Measurements from ENCODE around the gene GNPDA1. TPM values are rescaled to one million over a fixed set of nuclear protein-coding genes. Genes with fewer than 3 reads are reported as not detected.
"Not testable (repeated sequence)": the region's sequence is repeated elsewhere in the genome, so short reads cannot be mapped to it uniquely, and the experiment has no call there.

Gene GNPDA1
- 91.4 TPM for polyA plus RNA-seq (2013, experiment 1 of 4)
- polyA plus RNA-seq (2013, experiment 2 of 4) = 101 TPM
- polyA plus RNA-seq (2013, experiment 3 of 4) = 63.2 TPM
- polyA plus RNA-seq (2013, experiment 4 of 4) = 81.1 TPM

DNA sequence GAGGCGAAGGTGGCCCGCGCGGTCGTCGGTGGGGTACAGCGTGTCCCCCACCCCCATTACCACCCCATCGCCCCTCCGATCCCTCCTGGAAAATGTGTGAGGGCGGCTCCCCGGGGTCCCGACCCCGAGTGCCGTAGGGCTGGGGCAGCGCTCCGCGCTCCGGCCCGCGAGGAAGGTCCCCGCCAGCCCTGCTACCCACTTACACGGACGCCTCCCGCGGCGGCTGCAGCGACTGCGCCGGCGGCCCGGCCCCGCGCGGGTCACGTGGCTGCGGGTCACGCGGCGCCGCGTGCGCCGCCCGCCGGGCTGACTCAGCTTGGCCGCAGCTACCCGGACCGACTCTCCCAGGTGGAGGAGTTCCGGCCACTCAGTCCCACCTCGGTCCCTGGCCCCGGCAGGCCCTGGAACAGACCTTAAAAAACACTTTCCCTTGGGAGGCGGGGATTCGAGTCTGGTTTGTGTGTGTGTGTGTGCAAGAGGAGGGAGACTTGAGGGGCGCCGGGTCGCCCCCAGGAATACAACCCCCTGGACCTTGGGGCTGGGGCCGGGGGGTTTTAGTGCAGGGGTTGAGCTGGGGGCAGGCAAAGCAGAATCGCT lies at the start of gene GNPDA1:
TSS of gene GNPDA1 (minus strand) at position 236 of the 597 bp plus-strand sequence. CDS start 992 bp downstream, outside the sequence.
- H3K4me1 ChIP-seq (ENCODE audit: control insufficient read depth, insufficient read depth, low read length) = no peaks in the 10 kb centered on the region
- peak within 1 kb of the TSS; percentile 67 for H3K4me3 ChIP-seq (ENCODE audit: insufficient read depth, low read depth, low read length)
- WGBS, 2 experiments = 4 to 5% methylated on average over 53 to 58 of the region's 58 CpGs
- H3K27me3 ChIP-seq (ENCODE audit: control insufficient read depth, insufficient read depth, low read length, poor library complexity, severe bottlenecking) = no peaks in the 10 kb centered on the region
- no peaks in the 10 kb centered on the region for H3K9me3 ChIP-seq (ENCODE audit: control insufficient read depth, low read length)
- H3K36me3 ChIP-seq (ENCODE audit: control insufficient read depth, insufficient read depth, low read length) = peaks cover under 1% of the 10 kb centered on the region
- H3K27ac ChIP-seq (ENCODE audit: insufficient read depth, low read depth, low read length, poor library complexity, severe bottlenecking) = no peak within 1 kb of the TSS

DNA sequence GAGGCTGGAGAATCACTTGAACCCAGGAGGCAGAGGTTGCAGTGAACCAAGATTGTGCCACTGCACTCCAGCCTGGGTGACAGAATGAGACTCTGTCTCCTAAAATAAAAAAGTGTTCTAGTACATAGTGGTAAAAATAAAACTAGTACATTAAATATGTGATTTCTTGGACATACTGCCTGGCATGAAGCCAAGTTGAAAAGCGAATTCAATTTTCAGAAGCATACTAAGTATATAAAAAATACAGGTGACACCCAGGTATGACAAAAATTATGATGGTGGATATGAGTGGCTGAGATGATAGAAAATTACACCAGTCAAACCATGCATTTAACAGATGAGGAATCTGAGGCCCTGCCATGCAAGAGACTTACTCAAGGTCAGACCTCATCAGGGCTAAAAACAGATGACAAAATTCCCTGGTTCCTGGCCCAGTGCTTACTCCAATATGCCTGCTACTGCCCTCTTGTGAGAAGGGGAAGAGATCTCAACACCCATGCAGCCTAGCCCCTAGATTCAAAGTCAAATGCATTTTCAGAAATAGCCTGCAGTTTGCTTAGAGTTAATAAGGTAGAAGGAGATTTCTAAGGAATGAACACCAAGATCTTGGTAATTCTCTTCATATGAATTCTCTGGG lies 46.6 kb upstream of the GNPDA1 start:
- no peak overlapping the region for H3K27ac ChIP-seq (ENCODE audit: insufficient read depth, low read depth, low read length, poor library complexity, severe bottlenecking)
- peaks cover 3% of the 10 kb centered on the region for H3K4me1 ChIP-seq (ENCODE audit: control insufficient read depth, insufficient read depth, low read length)
- no peaks in the 10 kb centered on the region for H3K9me3 ChIP-seq (ENCODE audit: control insufficient read depth, low read length)
- H3K27me3 ChIP-seq (ENCODE audit: control insufficient read depth, insufficient read depth, low read length, poor library complexity, severe bottlenecking) = no peaks in the 10 kb centered on the region
- no peak overlapping the region for H3K4me3 ChIP-seq (ENCODE audit: insufficient read depth, low read depth, low read length)
- WGBS, 2 experiments = 92 to 100% methylated on average over 1 of the region's 1 CpG
- no peaks in the 10 kb centered on the region for H3K36me3 ChIP-seq (ENCODE audit: control insufficient read depth, insufficient read depth, low read length)

DNA sequence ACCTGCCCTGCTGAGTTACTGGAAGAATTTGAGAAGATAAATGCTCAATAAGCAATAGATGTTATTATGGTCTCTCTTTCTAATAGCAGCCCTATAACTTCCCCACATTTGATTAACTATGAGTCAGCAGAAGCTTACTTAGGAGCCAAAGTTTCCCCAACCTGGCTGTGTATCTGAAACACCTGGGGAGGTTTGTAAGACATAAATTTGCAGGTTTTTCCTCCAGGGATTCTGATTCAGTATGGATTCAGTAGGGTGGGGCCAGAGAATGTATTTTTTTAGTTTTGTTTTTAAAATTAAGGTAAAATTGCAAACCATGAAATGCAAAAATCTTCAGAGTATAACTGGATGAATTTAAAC lies 44.9 kb upstream of the GNPDA1 start:
- Histone ChIP-seq H3K27me3 (ENCODE audit: control insufficient read depth, insufficient read depth, low read length, poor library complexity, severe bottlenecking) (no peaks in the 10 kb centered on the region), H3K9me3 (ENCODE audit: control insufficient read depth, low read length) (no peaks in the 10 kb centered on the region), H3K27ac (ENCODE audit: insufficient read depth, low read depth, low read length, poor library complexity, severe bottlenecking) (no peak overlapping the region), H3K4me3 (ENCODE audit: insufficient read depth, low read depth, low read length) (no peak overlapping the region), H3K36me3 (ENCODE audit: control insufficient read depth, insufficient read depth, low read length) (no peaks in the 10 kb centered on the region), H3K4me1 (ENCODE audit: control insufficient read depth, insufficient read depth, low read length) (peaks cover 7% of the 10 kb centered on the region)

DNA sequence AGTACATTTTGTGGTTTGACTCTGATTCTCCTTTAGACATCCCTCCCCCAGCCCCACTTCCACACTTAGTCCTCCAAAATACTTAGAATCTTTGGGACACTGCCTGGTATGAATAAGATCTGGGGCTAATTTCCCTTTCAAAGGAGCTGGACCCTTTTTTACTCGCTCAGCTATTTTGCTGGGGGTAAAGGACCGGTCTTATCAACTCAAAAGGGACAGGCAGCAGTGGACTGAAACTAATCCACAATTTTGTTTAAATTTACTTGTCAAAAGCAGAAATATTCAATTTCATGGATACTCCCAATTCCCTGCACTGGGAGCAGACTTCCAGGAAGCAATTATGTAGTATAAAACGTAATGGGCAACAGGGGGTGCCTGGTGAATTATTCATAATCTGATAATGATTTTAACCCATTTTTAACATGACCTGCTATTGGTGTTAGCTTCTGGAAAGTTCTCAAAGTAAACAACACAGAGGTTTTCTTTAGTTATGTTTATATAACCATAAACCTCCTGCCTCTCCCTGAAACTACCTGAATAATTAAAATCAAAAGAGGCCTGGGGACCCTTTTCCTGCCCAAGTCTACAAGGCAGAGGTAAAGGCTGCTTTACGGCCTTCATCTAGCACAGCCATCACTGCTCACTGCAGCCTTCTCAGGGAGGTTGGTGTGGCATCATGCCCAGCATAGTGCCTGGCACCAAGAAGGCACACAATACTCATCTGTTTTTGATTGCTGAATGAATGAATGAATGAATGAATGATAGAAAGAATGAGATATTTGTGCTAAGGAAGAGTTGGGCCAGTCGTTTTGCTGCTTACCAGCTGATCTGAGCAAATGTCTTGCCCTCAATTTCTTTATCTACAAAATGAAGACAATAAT lies 44.2 kb upstream of the GNPDA1 start:
- Histone ChIP-seq H3K27me3 (ENCODE audit: control insufficient read depth, insufficient read depth, low read length, poor library complexity, severe bottlenecking) (no peaks in the 10 kb centered on the region), H3K36me3 (ENCODE audit: control insufficient read depth, insufficient read depth, low read length) (no peaks in the 10 kb centered on the region), H3K4me3 (ENCODE audit: insufficient read depth, low read depth, low read length) (no peak overlapping the region), H3K4me1 (ENCODE audit: control insufficient read depth, insufficient read depth, low read length) (peaks cover 7% of the 10 kb centered on the region), H3K27ac (ENCODE audit: insufficient read depth, low read depth, low read length, poor library complexity, severe bottlenecking) (no peak overlapping the region), H3K9me3 (ENCODE audit: control insufficient read depth, low read length) (no peaks in the 10 kb centered on the region)
- WGBS, 2 experiments = 78 to 84% methylated on average over 4 to 5 of the region's 5 CpGs

DNA sequence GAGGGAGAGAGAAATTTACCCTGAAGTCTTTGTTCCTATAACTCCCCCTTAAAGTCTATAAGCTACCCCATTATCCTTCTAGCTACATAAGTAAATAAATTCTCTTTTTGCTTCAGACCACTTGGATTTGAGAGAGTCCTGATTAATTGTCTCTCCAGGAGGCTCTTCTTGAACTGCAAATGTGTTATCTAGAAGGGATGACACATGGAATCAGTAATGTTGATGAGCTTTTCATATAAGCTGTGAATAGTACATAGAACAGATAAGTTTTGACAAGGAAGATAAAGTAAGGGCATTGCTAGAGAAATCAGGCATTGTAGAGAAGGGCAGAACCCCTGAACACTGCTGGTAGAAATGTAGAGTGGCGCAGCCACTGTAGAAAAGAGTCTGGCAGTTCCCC lies 42.5 kb upstream of the GNPDA1 start:
- H3K4me3 ChIP-seq (ENCODE audit: insufficient read depth, low read depth, low read length) = no peak overlapping the region
- H3K9me3 ChIP-seq (ENCODE audit: control insufficient read depth, low read length) = no peaks in the 10 kb centered on the region
- no peak overlapping the region for H3K27ac ChIP-seq (ENCODE audit: insufficient read depth, low read depth, low read length, poor library complexity, severe bottlenecking)
- no peaks in the 10 kb centered on the region for H3K27me3 ChIP-seq (ENCODE audit: control insufficient read depth, insufficient read depth, low read length, poor library complexity, severe bottlenecking)
- WGBS, 2 experiments = 100% methylated on average over 1 of the region's 1 CpG
- peaks cover 7% of the 10 kb centered on the region for H3K4me1 ChIP-seq (ENCODE audit: control insufficient read depth, insufficient read depth, low read length)
- H3K36me3 ChIP-seq (ENCODE audit: control insufficient read depth, insufficient read depth, low read length) = no peaks in the 10 kb centered on the region

DNA sequence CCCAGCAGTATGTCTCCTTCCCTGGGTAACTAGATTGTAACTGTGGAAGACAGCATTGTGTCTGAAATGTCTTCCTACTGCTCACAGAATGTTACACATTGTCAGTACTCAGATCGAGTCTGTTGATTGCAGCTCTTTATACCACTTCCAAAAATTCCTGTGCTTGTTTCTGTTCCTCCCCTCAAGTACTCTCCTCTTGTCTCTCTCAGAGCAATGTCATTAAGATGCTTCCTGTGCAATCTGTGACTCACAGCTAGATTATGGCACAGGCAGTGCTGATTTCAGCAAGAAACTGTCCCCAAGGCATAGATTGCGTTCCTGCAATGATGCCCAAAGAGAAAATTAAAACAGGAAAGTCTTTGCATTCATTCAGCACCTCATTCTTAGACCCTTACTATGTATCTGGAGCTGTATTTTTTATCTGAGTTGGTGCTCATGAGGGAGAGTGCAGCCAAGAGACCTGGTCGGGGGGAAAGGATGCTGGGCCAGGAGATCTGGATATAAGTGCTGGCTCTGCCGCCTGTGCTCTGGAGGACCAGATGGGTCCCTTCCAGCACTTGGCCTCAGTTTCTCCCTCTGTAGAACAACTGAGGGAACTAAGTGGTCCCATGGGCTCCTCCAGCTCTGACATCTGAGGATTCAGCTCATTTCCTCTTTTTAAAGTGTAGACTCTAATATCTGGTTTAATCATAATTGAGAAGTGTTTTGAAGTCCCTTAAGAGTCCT lies 40.8 kb upstream of the GNPDA1 start:
- WGBS, 2 experiments = 63 to 70% methylated on average over 4 of the region's 4 CpGs
- Histone ChIP-seq H3K27me3 (ENCODE audit: control insufficient read depth, insufficient read depth, low read length, poor library complexity, severe bottlenecking) (no peaks in the 10 kb centered on the region), H3K4me1 (ENCODE audit: control insufficient read depth, insufficient read depth, low read length) (peaks cover 7% of the 10 kb centered on the region), H3K9me3 (ENCODE audit: control insufficient read depth, low read length) (no peaks in the 10 kb centered on the region), H3K4me3 (ENCODE audit: insufficient read depth, low read depth, low read length) (no peak overlapping the region), H3K36me3 (ENCODE audit: control insufficient read depth, insufficient read depth, low read length) (no peaks in the 10 kb centered on the region), H3K27ac (ENCODE audit: insufficient read depth, low read depth, low read length, poor library complexity, severe bottlenecking) (no peak overlapping the region)

DNA sequence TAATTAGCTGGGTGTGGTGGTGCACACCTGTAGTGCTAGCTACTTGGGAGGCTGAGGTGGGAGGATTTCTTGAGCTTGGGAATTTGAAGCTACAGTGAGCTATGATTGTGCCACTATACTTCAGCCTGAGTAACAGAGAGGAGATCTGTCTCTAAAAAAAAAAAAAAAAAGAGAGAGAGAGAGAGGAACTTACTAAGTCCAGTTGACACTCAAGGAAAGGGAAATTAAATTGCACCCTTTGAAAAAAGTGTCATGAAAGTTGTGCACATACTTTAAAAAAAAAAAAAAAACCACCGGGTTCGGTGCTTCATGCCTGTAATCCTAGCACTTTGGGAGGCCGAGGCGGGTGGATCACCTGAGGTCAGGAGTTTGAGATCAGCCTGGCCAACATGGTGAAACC lies 39.2 kb upstream of the GNPDA1 start:
- H3K27ac ChIP-seq (ENCODE audit: insufficient read depth, low read depth, low read length, poor library complexity, severe bottlenecking); H3K4me1 ChIP-seq (ENCODE audit: control insufficient read depth, insufficient read depth, low read length); H3K9me3 ChIP-seq (ENCODE audit: control insufficient read depth, low read length); H3K36me3 ChIP-seq (ENCODE audit: control insufficient read depth, insufficient read depth, low read length); H3K27me3 ChIP-seq (ENCODE audit: control insufficient read depth, insufficient read depth, low read length, poor library complexity, severe bottlenecking); H3K4me3 ChIP-seq (ENCODE audit: insufficient read depth, low read depth, low read length): not testable (repeated sequence)
- 88 to 98% methylated on average over 4 of the region's 4 CpGs for WGBS, 2 experiments

DNA sequence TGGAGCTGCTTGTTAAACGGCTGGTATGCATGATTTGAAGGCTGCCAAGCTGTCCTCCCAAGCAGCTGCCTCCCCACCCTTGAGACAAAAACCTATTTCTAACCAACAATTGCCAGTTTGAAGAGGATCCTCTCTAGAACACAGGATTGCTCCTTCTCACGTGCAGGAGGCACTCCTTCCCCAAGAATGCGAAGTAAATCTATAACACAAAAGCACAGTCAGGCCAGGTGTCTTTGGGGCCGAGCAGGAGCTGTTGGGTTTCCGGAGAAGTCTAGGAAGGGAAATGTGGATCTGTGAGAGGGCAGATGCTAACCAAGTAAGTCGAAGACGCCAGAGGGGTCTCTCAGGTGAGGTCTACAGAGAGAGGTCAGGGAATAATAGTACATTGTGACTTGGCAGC lies 35.4 kb upstream of the GNPDA1 start:
- 62 to 64% methylated on average over 7 of the region's 7 CpGs for WGBS, 2 experiments
- H3K9me3 ChIP-seq (ENCODE audit: control insufficient read depth, low read length) = no peaks in the 10 kb centered on the region
- no peak overlapping the region for H3K27ac ChIP-seq (ENCODE audit: insufficient read depth, low read depth, low read length, poor library complexity, severe bottlenecking)
- H3K27me3 ChIP-seq (ENCODE audit: control insufficient read depth, insufficient read depth, low read length, poor library complexity, severe bottlenecking) = no peaks in the 10 kb centered on the region
- H3K4me1 ChIP-seq (ENCODE audit: control insufficient read depth, insufficient read depth, low read length) = peaks cover 4% of the 10 kb centered on the region
- no peaks in the 10 kb centered on the region for H3K36me3 ChIP-seq (ENCODE audit: control insufficient read depth, insufficient read depth, low read length)
- no peak overlapping the region for H3K4me3 ChIP-seq (ENCODE audit: insufficient read depth, low read depth, low read length)

DNA sequence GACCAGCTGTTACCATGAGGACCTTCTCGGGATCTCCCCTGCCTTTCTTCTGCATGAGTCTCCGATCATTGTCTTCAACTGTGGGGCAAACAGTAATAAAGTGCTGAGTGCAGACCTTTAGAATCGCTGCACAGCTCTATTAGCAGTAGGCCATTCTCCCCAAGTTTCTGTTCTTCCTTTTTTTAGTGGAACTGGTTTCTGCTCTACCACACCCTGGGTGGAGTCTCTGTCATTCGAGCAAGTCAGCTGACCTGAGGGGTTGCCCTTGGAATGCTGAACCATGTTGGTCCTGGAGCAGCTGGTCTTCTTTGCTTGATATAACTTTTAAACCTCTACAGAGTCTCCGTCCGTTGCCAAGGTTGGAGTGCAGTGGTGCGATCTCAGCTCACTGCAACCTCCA lies 33.4 kb upstream of the GNPDA1 start:
- Histone ChIP-seq H3K9me3 (ENCODE audit: control insufficient read depth, low read length) (no peaks in the 10 kb centered on the region), H3K4me3 (ENCODE audit: insufficient read depth, low read depth, low read length) (no peak overlapping the region), H3K36me3 (ENCODE audit: control insufficient read depth, insufficient read depth, low read length) (no peaks in the 10 kb centered on the region), H3K4me1 (ENCODE audit: control insufficient read depth, insufficient read depth, low read length) (no peaks in the 10 kb centered on the region), H3K27ac (ENCODE audit: insufficient read depth, low read depth, low read length, poor library complexity, severe bottlenecking) (no peak overlapping the region), H3K27me3 (ENCODE audit: control insufficient read depth, insufficient read depth, low read length, poor library complexity, severe bottlenecking) (no peaks in the 10 kb centered on the region)
- 93 to 95% methylated on average over 7 of the region's 7 CpGs for WGBS, 2 experiments

DNA sequence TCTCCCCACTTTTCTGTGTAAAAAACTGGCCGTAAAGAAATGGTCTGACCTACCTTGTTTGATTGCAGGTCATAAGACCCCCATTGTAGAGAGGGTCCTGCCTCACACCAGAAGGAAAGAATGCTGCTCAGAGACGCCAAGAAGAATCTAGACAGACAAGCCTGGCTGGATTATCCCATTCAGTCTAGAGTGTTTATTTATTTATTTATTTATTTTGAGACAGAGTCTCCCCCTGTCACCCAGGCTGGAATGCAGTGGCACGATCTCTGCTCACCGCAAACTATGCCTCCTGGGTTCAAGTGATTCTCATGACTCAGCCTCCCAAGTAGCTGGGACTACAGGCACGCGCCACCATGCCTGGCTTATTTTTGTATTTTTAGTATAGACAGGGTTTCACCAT lies 28.1 kb upstream of the GNPDA1 start:
- 92 to 96% methylated on average over 6 of the region's 6 CpGs for WGBS, 2 experiments
- H3K36me3 ChIP-seq (ENCODE audit: control insufficient read depth, insufficient read depth, low read length); H3K4me3 ChIP-seq (ENCODE audit: insufficient read depth, low read depth, low read length); H3K27me3 ChIP-seq (ENCODE audit: control insufficient read depth, insufficient read depth, low read length, poor library complexity, severe bottlenecking); H3K27ac ChIP-seq (ENCODE audit: insufficient read depth, low read depth, low read length, poor library complexity, severe bottlenecking); H3K4me1 ChIP-seq (ENCODE audit: control insufficient read depth, insufficient read depth, low read length); H3K9me3 ChIP-seq (ENCODE audit: control insufficient read depth, low read length): not testable (repeated sequence)
